Measurements from ENCODE around the gene PRKAG1. TPM values are rescaled to one million over a fixed set of nuclear protein-coding genes. Genes with fewer than 3 reads are reported as not detected.

PRKAG1 gene
- total RNA-seq, 4 donors from 2014 or later = 55.9 to 79.9 (median 64.2) TPM

DNA sequence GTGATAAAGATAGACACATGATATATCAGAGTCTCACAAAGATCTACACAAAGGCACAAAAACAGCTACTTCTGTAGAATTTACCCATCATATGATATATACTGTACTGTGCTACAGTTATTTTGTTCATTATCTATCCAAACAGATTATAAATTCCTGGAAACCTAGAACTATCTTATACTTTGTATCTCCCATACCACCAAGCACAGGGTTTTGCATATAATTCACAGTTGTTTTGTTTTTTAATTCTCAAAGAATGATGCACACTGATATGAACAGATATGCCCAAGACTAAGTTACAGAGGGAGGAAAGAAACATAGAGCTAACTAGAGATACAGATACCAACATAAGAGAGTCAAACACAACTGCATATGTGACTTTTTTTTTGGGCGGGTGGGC lies 3.4 kb downstream of the PRKAG1 start:
- no peak overlapping the region for H3K4me3 ChIP-seq

DNA sequence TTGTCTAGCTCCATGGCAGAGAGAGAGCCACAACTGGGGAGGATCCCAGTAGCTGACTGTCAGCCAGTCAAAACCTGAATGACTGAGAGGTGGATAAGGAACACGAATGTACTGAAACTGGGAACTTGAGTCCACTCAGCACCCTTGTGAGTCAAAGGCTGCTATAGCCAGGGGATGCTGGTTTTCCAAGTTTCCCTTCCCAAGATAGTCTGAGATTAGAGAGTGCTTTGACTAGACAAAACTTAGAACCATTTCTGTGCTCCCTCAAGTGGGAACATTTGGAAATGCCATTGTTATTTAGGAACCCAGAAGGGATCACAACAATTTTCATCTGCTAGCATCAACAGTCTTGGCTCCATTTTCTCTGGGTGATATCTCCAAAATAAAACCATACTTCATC lies 4.0 kb downstream of the PRKAG1 start:
- peaks cover 0 to 37% of the 10 kb centered on the region in 2 donors for H3K36me3 ChIP-seq
- 60 to 63% methylated on average over 1 of the region's 1 CpG for WGBS, 2 donors (ENCODE audit: low coverage in 1 of 2)
- H3K9me3 ChIP-seq = no peaks in the 10 kb centered on the region
- TF ChIP-seq, protein P1, sequence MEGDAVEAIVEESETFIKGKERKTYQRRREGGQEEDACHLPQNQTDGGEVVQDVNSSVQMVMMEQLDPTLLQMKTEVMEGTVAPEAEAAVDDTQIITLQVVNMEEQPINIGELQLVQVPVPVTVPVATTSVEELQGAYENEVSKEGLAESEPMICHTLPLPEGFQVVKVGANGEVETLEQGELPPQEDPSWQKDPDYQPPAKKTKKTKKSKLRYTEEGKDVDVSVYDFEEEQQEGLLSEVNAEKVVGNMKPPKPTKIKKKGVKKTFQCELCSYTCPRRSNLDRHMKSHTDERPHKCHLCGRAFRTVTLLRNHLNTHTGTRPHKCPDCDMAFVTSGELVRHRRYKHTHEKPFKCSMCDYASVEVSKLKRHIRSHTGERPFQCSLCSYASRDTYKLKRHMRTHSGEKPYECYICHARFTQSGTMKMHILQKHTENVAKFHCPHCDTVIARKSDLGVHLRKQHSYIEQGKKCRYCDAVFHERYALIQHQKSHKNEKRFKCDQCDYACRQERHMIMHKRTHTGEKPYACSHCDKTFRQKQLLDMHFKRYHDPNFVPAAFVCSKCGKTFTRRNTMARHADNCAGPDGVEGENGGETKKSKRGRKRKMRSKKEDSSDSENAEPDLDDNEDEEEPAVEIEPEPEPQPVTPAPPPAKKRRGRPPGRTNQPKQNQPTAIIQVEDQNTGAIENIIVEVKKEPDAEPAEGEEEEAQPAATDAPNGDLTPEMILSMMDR (IDR thresholded peaks at IDR 0.05) = no peak
- TF ChIP-seq POLR2AphosphoS5 (IDR thresholded peaks at IDR 0.05) (no peak), EP300 (IDR thresholded peaks at IDR 0.05) (no peak), POLR2A (IDR thresholded peaks at IDR 0.05) (no peak)
- ATAC-seq = no peak
- peaks cover 4 to 27% (median 13%) of the 10 kb centered on the region in 3 donors for H3K4me1 ChIP-seq
- H3K27me3 ChIP-seq = no peaks in the 10 kb centered on the region
- no peak overlapping the region for H3K4me3 ChIP-seq
- no peak overlapping the region for H3K27ac ChIP-seq

More for the DNA sequence above, 3.4 kb downstream of the PRKAG1 start:
- H3K27me3 ChIP-seq = no peaks in the 10 kb centered on the region
- WGBS, 2 donors (ENCODE audit: low coverage in 1 of 2) = 75 to 100% methylated on average over 1 of the region's 1 CpG
- TF ChIP-seq POLR2A (IDR thresholded peaks at IDR 0.05) (no peak), EP300 (IDR thresholded peaks at IDR 0.05) (no peak), POLR2AphosphoS5 (IDR thresholded peaks at IDR 0.05) (no peak)
- TF ChIP-seq, protein P1 (IDR thresholded peaks at IDR 0.05) = no peak
- peaks cover 0 to 31% of the 10 kb centered on the region in 2 donors for H3K36me3 ChIP-seq
- peaks cover 4 to 32% (median 13%) of the 10 kb centered on the region in 3 donors for H3K4me1 ChIP-seq
- H3K27ac ChIP-seq = no peak overlapping the region
- ATAC-seq = no peak
- H3K9me3 ChIP-seq = no peaks in the 10 kb centered on the region

DNA sequence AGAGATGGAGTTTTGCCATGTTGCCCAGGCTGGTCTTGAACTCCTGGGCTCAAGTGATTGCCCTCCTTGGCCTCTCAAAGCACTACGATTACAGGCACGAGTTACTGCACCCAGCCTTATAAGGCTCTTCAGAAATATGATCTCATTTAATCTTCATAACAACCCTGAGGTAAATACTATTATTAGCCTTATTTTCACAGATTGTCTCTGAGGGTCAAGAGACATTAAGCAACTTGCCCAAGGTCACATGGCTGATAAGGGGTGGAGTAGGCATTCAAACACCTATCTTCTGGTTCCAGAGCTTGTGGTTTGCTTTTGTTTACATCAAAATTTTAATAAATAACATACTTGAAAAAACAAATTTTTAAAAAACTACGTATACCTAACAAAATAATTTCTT lies 5.1 kb downstream of the PRKAG1 start:
- no peaks in the 10 kb centered on the region for H3K27me3 ChIP-seq
- H3K4me1 ChIP-seq = peaks cover 4 to 22% (median 9%) of the 10 kb centered on the region in 3 donors
- peaks cover 0 to 48% of the 10 kb centered on the region in 2 donors for H3K36me3 ChIP-seq
- H3K9me3 ChIP-seq = no peaks in the 10 kb centered on the region
- no peak overlapping the region for H3K27ac ChIP-seq
- 65 to 69% methylated on average over 2 to 3 of the region's 3 CpGs for WGBS, 2 donors (ENCODE audit: low coverage in 1 of 2)
- H3K4me3 ChIP-seq = no peak overlapping the region
- TF ChIP-seq POLR2AphosphoS5 (IDR thresholded peaks at IDR 0.05) (no peak), EP300 (IDR thresholded peaks at IDR 0.05) (no peak), POLR2A (IDR thresholded peaks at IDR 0.05) (no peak)
- TF ChIP-seq, protein P1 (IDR thresholded peaks at IDR 0.05) = no peak
- ATAC-seq = no peak

DNA sequence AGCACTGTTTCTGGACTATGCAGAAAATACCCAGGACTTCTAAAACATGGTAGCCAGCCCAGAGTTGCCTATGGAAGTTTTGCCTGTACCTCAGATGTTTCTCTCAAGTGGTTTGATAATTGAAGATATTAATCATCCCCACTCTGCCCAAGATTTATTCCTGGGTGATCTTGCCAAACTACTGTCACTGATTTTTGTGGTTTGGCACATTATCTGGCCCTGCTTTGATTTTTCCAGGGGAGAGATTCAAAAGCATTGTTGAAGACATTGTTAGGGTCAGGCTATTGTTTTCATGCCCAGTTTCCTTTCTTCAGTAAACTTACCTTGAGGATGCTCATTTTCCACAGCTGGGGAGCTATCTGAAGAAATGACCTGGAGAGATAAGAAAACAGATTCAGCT lies 5.8 kb downstream of the PRKAG1 start:
- no peak for TF ChIP-seq EP300 (IDR thresholded peaks at IDR 0.05)
- TF ChIP-seq POLR2A (IDR thresholded peaks at IDR 0.05) = no peak
- TF ChIP-seq, protein P1 (IDR thresholded peaks at IDR 0.05) = no peak
- TF ChIP-seq POLR2AphosphoS5 (IDR thresholded peaks at IDR 0.05) = no peak
- no peak for ATAC-seq
- Histone ChIP-seq H3K9me3 (no peaks in the 10 kb centered on the region), H3K36me3 (peaks cover 0 to 55% of the 10 kb centered on the region in 2 donors), H3K4me1 (peaks cover 3 to 19% (median 7%) of the 10 kb centered on the region in 3 donors), H3K27me3 (no peaks in the 10 kb centered on the region), H3K4me3 (no peak overlapping the region), H3K27ac (no peak overlapping the region)

DNA sequence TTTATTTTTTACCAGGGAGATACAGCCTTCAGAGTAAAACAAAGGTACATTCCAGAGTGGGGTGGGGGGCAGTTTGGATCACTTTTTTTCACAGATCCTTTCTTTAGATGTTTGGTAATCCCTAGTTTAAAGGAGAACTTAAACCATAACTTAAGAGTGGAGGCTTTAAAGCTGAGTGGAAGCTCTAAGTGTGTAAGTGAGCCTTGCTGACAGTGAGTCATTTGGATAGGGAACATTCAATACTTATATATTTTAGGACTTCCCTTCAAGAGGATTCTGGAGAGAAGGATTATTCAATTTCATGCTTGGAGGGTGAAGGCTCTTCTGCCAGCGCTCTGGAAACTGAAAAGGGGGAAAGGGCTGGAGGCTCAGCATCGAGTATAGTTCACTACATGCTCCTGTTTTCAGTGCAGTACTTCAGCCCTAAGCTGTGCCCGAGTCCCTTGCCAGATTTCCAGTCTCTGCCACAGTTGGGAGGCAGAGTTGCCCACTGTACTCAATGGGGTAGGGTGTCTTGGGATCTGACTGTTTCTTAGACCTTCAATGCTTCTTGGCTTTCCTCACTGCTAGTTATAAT lies 8.4 kb downstream of the PRKAG1 start:
- no peak overlapping the region for H3K27ac ChIP-seq
- H3K9me3 ChIP-seq = no peaks in the 10 kb centered on the region
- H3K4me1 ChIP-seq = no peaks in the 10 kb centered on the region
- TF ChIP-seq, protein P1 (IDR thresholded peaks at IDR 0.05) = no peak
- TF ChIP-seq POLR2A (IDR thresholded peaks at IDR 0.05) (no peak), EP300 (IDR thresholded peaks at IDR 0.05) (no peak), POLR2AphosphoS5 (IDR thresholded peaks at IDR 0.05) (no peak)
- peaks cover 15% of the 10 kb centered on the region for H3K27me3 ChIP-seq
- WGBS, 2 donors (ENCODE audit: low coverage in 1 of 2) = 89 to 100% methylated on average over 1 to 3 of the region's 3 CpGs
- H3K36me3 ChIP-seq = peaks cover 0 to 80% of the 10 kb centered on the region in 2 donors
- no peak for ATAC-seq
- no peak overlapping the region for H3K4me3 ChIP-seq

Data from gastroesophageal sphincter (tissue), 4 donors.